ENCODE results near the gene CDK10. TPM values are rescaled to one million over a fixed set of nuclear protein-coding genes. Genes with fewer than 3 reads are reported as not detected.

CDK10 gene
- total RNA-seq, 2 experiments from 2014 or later, result 58.9 to 62.8 TPM

DNA sequence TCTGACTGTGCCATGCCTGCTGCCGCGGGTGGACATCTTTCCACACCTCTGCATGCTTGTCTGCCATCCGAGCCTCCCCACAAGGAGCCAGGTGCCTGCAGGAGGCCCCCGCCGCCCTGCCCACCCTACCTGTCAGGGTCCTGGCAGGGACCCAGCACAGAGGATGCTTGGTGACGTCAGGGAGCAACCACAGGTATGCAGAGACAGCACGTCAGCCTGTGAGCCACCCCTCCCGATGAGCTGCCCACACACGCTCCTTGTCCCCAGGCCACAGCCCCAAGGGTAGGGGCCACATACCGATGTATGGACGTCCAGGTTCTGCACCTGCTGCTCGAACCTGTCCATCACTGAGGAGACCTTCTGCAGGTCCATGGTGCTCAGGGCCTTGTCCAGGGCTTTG, 39.6 kb upstream of the CDK10 start:
- no peak for ATAC-seq (ENCODE audit: poor library complexity)
- Histone ChIP-seq H3K27ac (ENCODE audit: low read depth in 1 of 2, low read length in 2 of 2) (no peak overlapping the region), H3K4me3 (ENCODE audit: low read length) (no peak overlapping the region), H3K4me1 (ENCODE audit: insufficient read depth, low read length) (no peaks in the 10 kb centered on the region), H3K27me3 (ENCODE audit: control insufficient read depth in 1 of 2, insufficient read depth in 2 of 2, low read length in 2 of 2) (no peaks in the 10 kb centered on the region), H3K9me3 (ENCODE audit: control insufficient read depth in 1 of 2, insufficient read depth in 1 of 2, low read length in 2 of 2) (no peaks in the 10 kb centered on the region), H3K36me3 (ENCODE audit: insufficient read depth, low read length) (peaks cover 48% of the 10 kb centered on the region)
- intact Hi-C loops (cut with DNase I, micrococcal nuclease), result loop anchor here in 1 of 2 experiments (10.0 kb wide), 1 partner anchor 312 kb away; no protein-coding TSS in a partner anchor
- DNase-seq, result peak in 1 of 14 experiments; percentile 23
- no peaks in the 10 kb centered on the region for H3K27me3 Mint-ChIP-seq
- POLR2A ChIA-PET, result no interaction called here
- H3K4me1 Mint-ChIP-seq (ENCODE audit: low read depth), result no peaks in the 10 kb centered on the region
- peaks cover 60% of the 10 kb centered on the region for H3K36me3 Mint-ChIP-seq (ENCODE audit: low read depth)
- H3K4me3 Mint-ChIP-seq, result no peak overlapping the region
- TF ChIP-seq, protein P1, sequence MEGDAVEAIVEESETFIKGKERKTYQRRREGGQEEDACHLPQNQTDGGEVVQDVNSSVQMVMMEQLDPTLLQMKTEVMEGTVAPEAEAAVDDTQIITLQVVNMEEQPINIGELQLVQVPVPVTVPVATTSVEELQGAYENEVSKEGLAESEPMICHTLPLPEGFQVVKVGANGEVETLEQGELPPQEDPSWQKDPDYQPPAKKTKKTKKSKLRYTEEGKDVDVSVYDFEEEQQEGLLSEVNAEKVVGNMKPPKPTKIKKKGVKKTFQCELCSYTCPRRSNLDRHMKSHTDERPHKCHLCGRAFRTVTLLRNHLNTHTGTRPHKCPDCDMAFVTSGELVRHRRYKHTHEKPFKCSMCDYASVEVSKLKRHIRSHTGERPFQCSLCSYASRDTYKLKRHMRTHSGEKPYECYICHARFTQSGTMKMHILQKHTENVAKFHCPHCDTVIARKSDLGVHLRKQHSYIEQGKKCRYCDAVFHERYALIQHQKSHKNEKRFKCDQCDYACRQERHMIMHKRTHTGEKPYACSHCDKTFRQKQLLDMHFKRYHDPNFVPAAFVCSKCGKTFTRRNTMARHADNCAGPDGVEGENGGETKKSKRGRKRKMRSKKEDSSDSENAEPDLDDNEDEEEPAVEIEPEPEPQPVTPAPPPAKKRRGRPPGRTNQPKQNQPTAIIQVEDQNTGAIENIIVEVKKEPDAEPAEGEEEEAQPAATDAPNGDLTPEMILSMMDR (IDR thresholded peaks at IDR 0.05), result no peak
- CTCF ChIA-PET, result no interaction called here
- H3K9me3 Mint-ChIP-seq, result no peaks in the 10 kb centered on the region
- no peak overlapping the region for H3K27ac Mint-ChIP-seq

DNA sequence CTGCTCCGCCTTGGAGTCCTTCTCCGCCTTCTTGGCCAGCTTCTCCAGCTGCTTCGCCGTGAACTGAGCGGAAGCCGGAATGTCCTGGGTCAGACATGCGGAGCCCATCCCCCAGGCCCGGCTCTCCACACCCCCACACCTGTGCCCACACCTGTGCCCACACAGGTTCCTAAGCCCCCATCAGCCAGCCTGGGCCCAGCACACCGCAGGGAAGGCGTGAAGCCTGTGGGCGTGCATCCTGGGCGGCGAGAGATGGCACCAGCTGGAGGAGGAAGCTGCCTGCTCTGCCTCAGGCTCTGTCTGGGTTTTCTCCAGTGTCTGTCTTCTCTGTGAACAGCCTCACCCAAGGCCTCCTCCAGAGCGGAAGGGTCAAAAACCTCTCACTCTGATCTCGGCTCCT, 34.9 kb upstream of the CDK10 start:
- Histone ChIP-seq H3K4me1 (ENCODE audit: insufficient read depth, low read length) (peaks cover 8% of the 10 kb centered on the region), H3K4me3 (ENCODE audit: low read length) (no peak overlapping the region), H3K36me3 (ENCODE audit: insufficient read depth, low read length) (peaks cover 38% of the 10 kb centered on the region), H3K27ac (ENCODE audit: low read depth in 1 of 2, low read length in 2 of 2) (no peak overlapping the region), H3K9me3 (ENCODE audit: control insufficient read depth in 1 of 2, insufficient read depth in 1 of 2, low read length in 2 of 2) (no peaks in the 10 kb centered on the region), H3K27me3 (ENCODE audit: control insufficient read depth in 1 of 2, insufficient read depth in 2 of 2, low read length in 2 of 2) (no peaks in the 10 kb centered on the region)
- no peak for DNase-seq
- CTCF ChIA-PET, result no interaction called here
- H3K27me3 Mint-ChIP-seq, result no peaks in the 10 kb centered on the region
- ATAC-seq (ENCODE audit: poor library complexity), result no peak
- intact Hi-C loops (cut with DNase I, micrococcal nuclease), result no loop called here
- H3K4me1 Mint-ChIP-seq (ENCODE audit: low read depth), result peaks cover 23% of the 10 kb centered on the region
- TF ChIP-seq, protein P1 (IDR thresholded peaks at IDR 0.05), result no peak
- no peaks in the 10 kb centered on the region for H3K9me3 Mint-ChIP-seq
- no peak overlapping the region for H3K4me3 Mint-ChIP-seq
- no peak overlapping the region for H3K27ac Mint-ChIP-seq
- H3K36me3 Mint-ChIP-seq (ENCODE audit: low read depth), result peaks cover 38% of the 10 kb centered on the region
- POLR2A ChIA-PET, result no interaction called here

DNA sequence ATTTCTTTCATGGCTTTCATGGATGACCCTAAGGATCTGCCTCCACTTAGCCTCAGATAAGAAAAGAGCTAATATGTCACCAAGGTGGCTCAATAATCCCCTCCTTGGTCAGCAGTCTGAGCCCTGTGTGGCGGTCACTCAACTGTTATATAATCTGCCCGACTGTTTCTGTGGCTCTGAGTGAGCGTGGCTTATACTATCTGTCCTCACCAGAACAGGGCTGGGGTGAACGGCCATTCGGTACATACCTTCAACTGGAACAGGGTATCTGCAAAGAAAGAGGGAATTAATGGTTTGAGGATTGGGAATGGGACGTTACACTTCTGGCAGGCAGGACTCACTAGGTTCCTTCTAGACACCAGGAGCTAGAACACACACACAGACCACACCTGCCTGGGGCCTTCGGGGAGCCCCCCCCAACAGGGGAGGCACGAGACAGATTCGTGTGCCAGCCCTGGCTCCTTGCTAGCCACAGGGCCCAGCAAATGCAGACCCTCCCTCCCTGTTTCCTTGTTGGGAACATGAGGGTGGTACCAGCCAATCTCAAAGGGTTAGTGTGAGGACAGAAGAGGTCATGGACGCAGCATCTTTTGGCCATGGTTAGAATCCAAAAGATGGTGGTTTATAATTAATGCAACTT, 32.7 kb upstream of the CDK10 start:
- H3K36me3 ChIP-seq (ENCODE audit: insufficient read depth, low read length), result peaks cover 25% of the 10 kb centered on the region
- CTCF ChIA-PET, result no interaction called here
- no peaks in the 10 kb centered on the region for H3K9me3 ChIP-seq (ENCODE audit: control insufficient read depth in 1 of 2, insufficient read depth in 1 of 2, low read length in 2 of 2)
- ATAC-seq (ENCODE audit: poor library complexity) (no peak), DNase-seq (no peak)
- no peak overlapping the region for H3K27ac ChIP-seq (ENCODE audit: low read depth in 1 of 2, low read length in 2 of 2)
- H3K27me3 ChIP-seq (ENCODE audit: control insufficient read depth in 1 of 2, insufficient read depth in 2 of 2, low read length in 2 of 2), result no peaks in the 10 kb centered on the region
- H3K4me3 Mint-ChIP-seq, result peak overlapping the region; percentile 71
- peaks cover 23% of the 10 kb centered on the region for H3K4me1 ChIP-seq (ENCODE audit: insufficient read depth, low read length)
- H3K4me3 ChIP-seq (ENCODE audit: low read length), result no peak overlapping the region
- POLR2A ChIA-PET, result no interaction called here
- TF ChIP-seq, protein P1 (IDR thresholded peaks at IDR 0.05), result no peak
- intact Hi-C loops (cut with DNase I, micrococcal nuclease), result no loop called here
- no peaks in the 10 kb centered on the region for H3K27me3 Mint-ChIP-seq
- peak overlapping the region; percentile 53 for H3K27ac Mint-ChIP-seq
- H3K9me3 Mint-ChIP-seq, result no peaks in the 10 kb centered on the region
- peaks cover 32% of the 10 kb centered on the region for H3K4me1 Mint-ChIP-seq (ENCODE audit: low read depth)
- H3K36me3 Mint-ChIP-seq (ENCODE audit: low read depth), result peaks cover 42% of the 10 kb centered on the region

Data from CD4-positive, alpha-beta T cell (primary cell).